CD4-positive, alpha-beta T cell treated with Interleukin-15 for 1 hour (primary cell): Measurements from ENCODE around the gene LRRC34.

ENCODE experiments used
- DNase-seq: peaks from one replicate; pipeline ENCODE4 v3.0.0-alpha.2; 2020

Gene LRRC34, protein sequence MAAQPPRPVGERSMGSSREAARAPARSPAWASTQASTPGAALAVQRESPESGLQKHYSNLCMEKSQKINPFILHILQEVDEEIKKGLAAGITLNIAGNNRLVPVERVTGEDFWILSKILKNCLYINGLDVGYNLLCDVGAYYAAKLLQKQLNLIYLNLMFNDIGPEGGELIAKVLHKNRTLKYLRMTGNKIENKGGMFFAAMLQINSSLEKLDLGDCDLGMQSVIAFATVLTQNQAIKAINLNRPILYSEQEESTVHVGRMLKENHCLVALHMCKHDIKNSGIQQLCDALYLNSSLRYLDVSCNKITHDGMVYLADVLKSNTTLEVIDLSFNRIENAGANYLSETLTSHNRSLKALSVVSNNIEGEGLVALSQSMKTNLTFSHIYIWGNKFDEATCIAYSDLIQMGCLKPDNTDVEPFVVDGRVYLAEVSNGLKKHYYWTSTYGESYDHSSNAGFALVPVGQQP

DNA sequence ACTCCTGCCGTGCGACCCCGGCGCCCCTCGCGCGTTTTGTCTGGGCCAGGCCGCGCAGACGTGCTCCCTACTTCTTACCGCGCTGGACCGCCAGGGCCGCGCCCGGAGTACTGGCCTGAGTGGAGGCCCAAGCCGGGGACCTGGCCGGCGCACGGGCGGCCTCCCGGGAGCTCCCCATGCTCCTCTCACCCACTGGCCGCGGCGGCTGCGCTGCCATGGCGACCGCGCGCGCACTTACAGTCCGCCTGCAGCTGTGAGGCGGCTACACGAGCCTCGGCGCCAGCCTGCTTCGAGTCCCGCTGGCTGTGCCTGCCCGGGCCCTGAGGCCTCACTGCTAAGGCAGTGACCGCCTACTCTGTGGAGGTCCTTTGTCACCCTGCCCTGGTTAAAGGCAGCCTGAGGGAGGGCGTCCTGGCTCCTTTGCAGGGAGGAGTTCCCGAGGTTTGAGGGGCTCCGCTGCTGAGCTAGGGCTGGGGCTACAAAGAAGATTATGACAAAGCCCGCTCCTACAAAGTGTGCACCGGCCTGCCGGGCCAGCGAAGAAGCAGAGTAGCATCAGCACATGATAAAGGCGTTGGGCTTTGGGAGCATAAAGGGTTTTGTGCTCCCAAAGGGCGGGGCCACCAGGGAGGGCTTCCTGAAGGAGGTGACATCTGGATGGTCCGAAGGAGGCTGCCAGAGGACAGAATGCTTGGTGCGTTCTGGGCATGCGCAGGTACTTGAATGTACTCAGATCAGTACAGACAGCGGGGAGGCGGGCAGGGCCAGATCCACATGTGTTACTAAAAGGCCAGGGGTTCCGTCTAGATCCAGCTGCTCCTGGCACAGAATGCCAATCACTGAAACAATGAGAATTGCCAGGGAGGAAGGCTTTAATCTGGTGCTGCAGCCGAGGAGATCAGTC is at the start of gene LRRC34, which contains the start of gene LRRIQ4:
Gene LRRC34 (minus strand): TSS at position 573 of the 904 bp plus-strand sequence. CDS start 356 bp downstream, at position 217.
Gene LRRIQ4 (plus strand): TSS at position 539 of the 904 bp plus-strand sequence. CDS start 9,052 bp downstream, outside the sequence.
- peak; percentile 73 for DNase-seq

- DNase-seq: no peak
These were observed 49.2 kb upstream of the LRRC34 start for GRCh38 chr3:169861871-169862270.

DNA sequence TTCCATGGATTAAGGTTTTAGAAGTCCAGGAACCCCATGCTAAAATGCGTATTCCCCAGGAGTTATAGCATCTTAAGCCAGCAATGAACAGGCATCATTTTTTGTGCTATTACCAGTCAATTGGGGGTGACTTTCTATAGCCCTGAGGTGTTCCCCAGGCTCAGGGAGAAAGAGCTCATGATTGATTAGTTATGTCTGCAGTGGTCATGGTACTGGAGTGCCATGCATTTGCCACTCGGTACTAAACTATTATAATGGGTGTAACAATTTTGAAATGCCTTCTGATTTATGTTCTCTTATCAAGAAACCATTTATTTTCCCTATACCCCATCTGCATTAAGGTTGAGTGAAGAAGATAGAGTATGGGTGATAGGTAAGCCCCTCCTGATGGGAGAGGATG is 45.1 kb upstream of the LRRC34 start:
- no peak for DNase-seq

DNA sequence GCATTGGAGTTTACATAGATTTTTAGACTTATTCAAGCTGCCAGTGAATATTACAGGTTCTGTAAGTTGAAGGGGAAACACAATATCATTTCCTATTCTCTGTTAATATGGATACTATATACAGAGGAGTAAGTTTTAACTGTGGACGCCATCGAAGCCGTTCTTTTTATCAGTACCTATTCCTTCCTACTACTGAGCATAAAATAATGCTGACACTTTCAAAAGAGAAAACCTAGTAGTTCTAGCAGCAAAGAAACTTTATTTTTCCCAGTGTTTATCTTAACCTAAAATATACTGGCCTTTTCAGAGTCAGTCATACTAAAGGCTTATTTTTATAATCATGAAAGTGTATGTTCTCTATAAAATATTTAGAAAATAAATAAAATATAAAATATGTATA is 42.8 kb upstream of the LRRC34 start:
- DNase-seq: no peak

DNA sequence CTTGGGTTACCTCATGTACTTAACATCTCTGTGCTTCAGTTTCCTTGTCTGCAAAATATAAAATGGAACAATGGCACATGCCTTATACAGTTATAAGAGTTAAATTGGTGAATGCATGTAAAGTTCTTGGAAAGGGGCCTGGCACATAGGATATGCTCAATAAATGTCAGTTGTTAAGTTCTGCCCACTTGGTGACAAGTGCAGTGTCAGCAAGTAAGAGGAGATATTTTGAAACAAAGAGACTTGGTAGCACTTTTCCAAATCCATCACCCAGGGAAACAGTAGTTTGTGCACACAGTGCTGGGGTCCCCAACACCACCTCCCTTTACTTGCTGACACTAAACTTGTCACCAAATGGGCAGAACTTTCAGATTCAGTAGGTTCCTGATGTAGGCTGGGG is 37.9 kb upstream of the LRRC34 start:
- no peak for DNase-seq

DNA sequence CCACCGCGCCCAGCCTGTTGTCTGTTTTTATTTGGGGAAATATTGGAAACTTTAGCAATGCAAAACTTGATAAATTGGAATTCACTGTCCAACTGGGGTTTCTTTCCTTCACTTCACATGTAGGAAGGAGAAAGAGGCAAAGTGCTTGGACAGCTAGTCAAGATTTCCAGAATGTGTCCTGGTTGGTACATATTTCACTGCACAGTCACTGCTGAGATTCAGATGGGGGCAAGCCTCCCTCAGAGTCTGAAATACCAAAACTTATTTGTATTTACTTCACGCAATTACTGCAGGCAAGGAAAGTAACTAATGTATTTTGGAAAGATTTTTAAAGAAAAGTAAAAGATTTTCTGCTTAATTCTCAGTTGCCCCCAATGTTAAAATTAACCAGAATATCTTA is 36.0 kb upstream of the LRRC34 start:
- DNase-seq: no peak

DNA sequence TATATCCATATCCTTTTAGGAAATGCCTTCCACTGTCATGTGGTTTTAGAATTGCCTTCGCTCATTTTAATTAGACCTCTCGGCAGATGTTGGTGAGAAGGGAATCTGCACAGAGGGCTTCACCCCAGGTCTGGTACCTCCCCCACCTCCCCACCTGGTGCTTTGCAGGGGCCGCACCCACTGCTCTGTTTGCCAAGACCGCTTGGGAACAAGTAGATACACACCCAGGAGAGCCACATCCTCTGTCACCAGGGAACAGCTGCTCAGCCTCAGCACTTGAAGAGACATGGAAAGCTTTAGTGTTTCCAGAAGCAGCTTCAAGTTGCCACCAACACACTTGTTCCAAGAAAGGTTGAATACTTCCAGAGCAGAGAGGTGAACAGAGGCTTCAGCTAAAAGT is 35.2 kb upstream of the LRRC34 start:
- DNase-seq: no peak

- no peak for DNase-seq
These were observed 33.9 kb upstream of the LRRC34 start for GRCh38 chr3:169846458-169847193.

DNA sequence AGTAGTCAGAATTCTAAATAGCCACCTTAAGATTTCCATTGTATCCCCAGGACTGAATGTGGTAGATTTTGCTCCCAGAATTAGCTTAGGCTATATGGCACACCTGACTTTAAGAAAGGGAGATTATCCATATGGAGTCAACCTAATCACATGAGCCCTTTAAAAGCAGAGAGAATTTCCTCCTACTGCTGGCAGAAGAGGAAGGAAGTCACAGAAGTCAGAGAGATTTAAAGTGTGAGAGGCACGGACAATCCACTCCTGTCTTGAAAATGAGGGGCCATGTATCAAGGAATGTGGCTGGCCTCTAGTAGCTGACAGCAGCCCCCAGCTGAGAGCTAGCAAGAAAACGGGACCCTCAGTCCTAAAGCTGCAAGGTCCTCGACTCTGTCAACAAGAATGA is 30.3 kb upstream of the LRRC34 start:
- DNase-seq: no peak

DNA sequence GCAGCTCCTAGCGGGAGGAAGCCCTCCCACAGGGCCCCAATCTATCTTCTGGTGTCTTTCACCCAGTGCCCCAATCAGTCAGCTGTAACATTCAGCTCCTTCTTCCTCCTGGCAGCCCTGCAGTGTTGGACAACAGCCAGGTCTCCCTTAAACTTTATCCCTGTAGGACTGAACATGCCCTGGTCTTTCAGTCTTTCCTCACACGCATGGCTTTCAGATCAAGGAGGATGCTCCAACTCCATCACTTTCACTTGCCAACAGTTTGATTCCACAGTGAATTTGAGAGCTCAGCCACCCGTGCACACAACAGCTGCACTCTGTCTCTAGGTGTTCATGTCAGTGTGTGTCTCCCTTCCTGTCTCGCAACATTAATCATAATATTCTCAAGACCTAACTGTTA is 28.5 kb upstream of the LRRC34 start:
- no peak for DNase-seq

- no peak for DNase-seq
These were observed 25.9 kb upstream of the LRRC34 start for GRCh38 chr3:169838511-169839030.

- no peak for DNase-seq
These were observed 24.2 kb upstream of the LRRC34 start for GRCh38 chr3:169836942-169837275.

DNA sequence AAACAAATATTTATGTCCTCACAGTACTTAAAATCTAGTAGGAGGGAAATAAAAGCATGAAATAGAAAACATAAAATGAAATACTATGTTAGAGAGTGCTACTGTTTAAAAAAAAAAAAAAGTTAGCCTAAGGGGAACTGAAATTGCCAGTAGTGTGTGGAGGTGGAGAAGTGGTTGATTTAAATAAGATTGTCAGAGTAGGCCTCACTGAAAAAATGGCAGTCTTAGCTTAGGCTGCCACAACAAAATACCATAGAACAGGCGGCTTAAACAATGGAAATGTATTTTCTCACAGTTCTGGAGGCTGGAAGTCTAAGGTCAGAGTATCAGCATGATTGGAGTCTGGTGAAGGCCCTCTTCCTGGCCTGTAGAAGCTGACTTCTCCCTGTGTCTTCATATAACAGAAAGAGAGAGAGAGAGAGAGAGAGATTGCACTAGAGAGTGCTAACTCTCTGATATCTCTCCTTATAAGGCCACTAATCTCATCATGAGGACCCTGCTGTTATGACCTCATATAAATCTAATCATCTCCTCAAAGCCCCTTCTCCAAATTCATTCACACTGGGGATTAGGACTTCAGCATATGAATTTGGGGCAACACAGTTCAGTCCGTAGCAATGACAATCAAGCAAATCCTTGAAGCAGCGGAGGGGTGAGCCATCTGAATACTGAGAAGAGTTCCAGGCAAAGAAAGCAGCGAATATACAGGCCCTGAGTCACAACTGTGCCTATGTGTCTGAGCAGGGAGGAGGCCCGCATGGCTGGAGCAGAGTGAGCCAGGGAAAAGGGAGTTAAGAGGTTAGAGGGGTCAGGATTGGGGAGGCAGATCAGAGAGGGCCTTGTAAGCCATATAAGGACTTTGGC is 23.6 kb upstream of the LRRC34 start:
- no peak for DNase-seq

- no peak for DNase-seq
These were observed 22.8 kb upstream of the LRRC34 start for GRCh38 chr3:169835533-169835932.

- no peak for DNase-seq
These were observed 15.0 kb upstream of the LRRC34 start for GRCh38 chr3:169827712-169828111.

GRCh38 chr3:169825316-169825715 is 12.6 kb upstream of the LRRC34 start:
- no peak for DNase-seq

- DNase-seq: no peak
These were observed 10.3 kb upstream of the LRRC34 start for GRCh38 chr3:169822983-169823382.

DNA sequence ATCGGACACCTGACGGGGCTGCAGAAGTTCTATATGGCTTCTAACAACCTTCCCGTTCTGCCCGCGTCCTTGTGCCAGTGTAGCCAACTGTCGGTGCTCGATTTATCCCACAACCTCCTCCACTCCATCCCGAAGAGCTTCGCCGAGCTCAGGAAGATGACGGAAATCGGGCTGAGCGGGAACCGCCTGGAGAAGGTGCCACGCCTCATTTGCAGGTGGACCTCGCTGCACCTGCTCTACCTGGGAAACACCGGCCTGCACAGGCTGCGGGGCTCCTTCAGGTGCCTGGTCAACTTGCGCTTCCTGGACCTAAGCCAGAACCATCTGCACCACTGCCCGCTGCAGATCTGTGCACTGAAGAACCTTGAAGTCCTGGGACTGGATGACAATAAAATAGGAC is 9.8 kb upstream of the LRRC34 start:
- DNase-seq: no peak

- no peak for DNase-seq
These were observed 9.4 kb upstream of the LRRC34 start for GRCh38 chr3:169822091-169822490.

GRCh38 chr3:169818316-169818715 is 5.6 kb upstream of the LRRC34 start:
- DNase-seq: no peak

DNA sequence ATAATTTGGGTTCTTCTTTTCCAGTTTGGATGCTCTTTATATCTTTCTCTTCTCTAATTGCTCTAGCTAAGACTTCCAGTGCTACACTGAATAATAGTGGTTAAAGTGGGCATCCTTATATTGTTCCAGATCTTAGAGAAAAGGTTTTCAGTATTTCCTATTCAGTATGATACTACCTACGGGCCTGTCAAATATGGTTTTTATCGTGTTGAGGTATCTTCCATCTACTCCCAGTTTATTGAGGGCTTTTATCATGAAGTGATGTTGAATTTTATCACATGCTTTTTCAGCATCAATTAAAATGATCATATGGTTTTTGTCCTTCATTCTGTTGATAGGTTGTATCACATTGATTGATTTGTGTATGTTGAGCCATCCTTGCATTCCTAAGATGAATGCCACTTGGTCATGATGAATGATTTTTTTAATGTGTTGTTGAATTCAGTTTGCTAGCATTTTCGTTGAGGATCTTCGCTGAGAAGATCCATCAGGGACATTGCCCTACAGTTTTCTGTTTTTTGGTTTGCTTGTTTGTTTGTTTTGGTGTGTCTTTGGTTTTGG is 3.0 kb upstream of the LRRC34 start:
- no peak for DNase-seq
